ENCODE measurements around the gene CHD3.

CHD3 gene

GRCh38 chr17:7857713-7858521 lies 30.7 kb upstream of the CHD3 start, which contains the start of gene CYB5D1 (continued):
- TF ChIP-seq ZNF26 (tag by site-specific recombination; IDR thresholded peaks at IDR 0.05) (no peak), GLIS1 (tag by site-specific recombination; IDR thresholded peaks at IDR 0.05) (no peak; the same call in none of the 2 replicates), HOXD13 (CRISPR knock-in tag; IDR thresholded peaks at IDR 0.05; ENCODE audit: borderline replicate concordance) (no peak), ZNF223 (tag by site-specific recombination; IDR thresholded peaks at IDR 0.05) (no peak), RBAK (tag by site-specific recombination; IDR thresholded peaks at IDR 0.05) (no peak), ZNF292 (tag by site-specific recombination; IDR thresholded peaks at IDR 0.05; ENCODE audit: borderline replicate concordance, low read depth) (no peak), MEIS1 (CRISPR knock-in tag; IDR thresholded peaks at IDR 0.05; ENCODE audit: borderline replicate concordance) (no peak), ZNF362 (tag by site-specific recombination; IDR thresholded peaks at IDR 0.05) (no peak), ZNF544 (tag by site-specific recombination; IDR thresholded peaks at IDR 0.05) (no peak), ZNF692 (tag by site-specific recombination; IDR thresholded peaks at IDR 0.05) (peak; percentile 30; the same call in 1 of the 2 replicates), ZSCAN4 (tag by site-specific recombination; IDR thresholded peaks at IDR 0.05) (peak; percentile 63), ZNF610 (tag by site-specific recombination; IDR thresholded peaks at IDR 0.05; ENCODE audit: borderline replicate concordance) (no peak), ATF2 (tag by site-specific recombination; IDR thresholded peaks at IDR 0.05; ENCODE audit: low read depth) (no peak), ZNF23 (tag by site-specific recombination; IDR thresholded peaks at IDR 0.05; ENCODE audit: borderline replicate concordance) (no peak), SETDB1 (IDR thresholded peaks at IDR 0.05; ENCODE audit: insufficient read length, low read length) (no peak), ZNF792 (tag by site-specific recombination; IDR thresholded peaks at IDR 0.05) (no peak), ZSCAN30 (tag by site-specific recombination; IDR thresholded peaks at IDR 0.05) (0 out of 2 replicates have a peak, but pooled peaks have one; percentile 48), ZNF449 (tag by site-specific recombination; IDR thresholded peaks at IDR 0.05) (0 out of 2 replicates have a peak, but pooled peaks have one; percentile 13), HOXA7 (CRISPR knock-in tag; IDR thresholded peaks at IDR 0.05; ENCODE audit: borderline replicate concordance) (no peak), ZNF19 (tag by site-specific recombination; IDR thresholded peaks at IDR 0.05; ENCODE audit: low read depth) (no peak), ZNF530 (tag by site-specific recombination; IDR thresholded peaks at IDR 0.05; ENCODE audit: low read depth) (no peak), ZNF571 (tag by site-specific recombination; IDR thresholded peaks at IDR 0.05) (no peak), GFI1B (tag by site-specific recombination; IDR thresholded peaks at IDR 0.05) (no peak), ZNF248 (tag by site-specific recombination; IDR thresholded peaks at IDR 0.05) (no peak), PATZ1 (tag by site-specific recombination; IDR thresholded peaks at IDR 0.05) (peak; percentile 17; the same call in 1 of the 2 replicates), ZNF658 (tag by site-specific recombination; IDR thresholded peaks at IDR 0.05) (no peak), ZNF10 (tag by site-specific recombination; IDR thresholded peaks at IDR 0.05) (no peak), PRDM1 (tag by site-specific recombination; IDR thresholded peaks at IDR 0.05) (no peak), ZNF473 (tag by site-specific recombination; IDR thresholded peaks at IDR 0.05) (no peak), ZNF175 (tag by site-specific recombination; IDR thresholded peaks at IDR 0.05) (no peak)
